Mucosa of descending colon (tissue), 3 donors: ENCODE results near the gene NUP88. TPM values are rescaled to one million over a fixed set of nuclear protein-coding genes. Genes with fewer than 3 reads are reported as not detected.

ENCODE experiments used
- ATAC-seq: fragments of 200-7000 bp; cut with Tn5 transposase; one replicate; pipeline ENCODE4 v1.9.1; 2020; ENCODE audit warnings: mild to moderate bottlenecking, moderate library complexity
- DNase-seq, 3 donors: peaks; one replicate each; pipeline ENCODE4 v3.0.0-alpha.2; 2020
- H3K36me3 ChIP-seq: fragments of 200-600 bp; one replicate; pipeline ENCODE4 v1.8.0; 2021; ENCODE audit warnings: low read depth, mild to moderate bottlenecking
- H3K4me1 ChIP-seq: fragments of 200-600 bp; one replicate; pipeline ENCODE4 v1.8.0; 2021; ENCODE audit warnings: low read depth, mild to moderate bottlenecking
- H3K4me3 ChIP-seq: fragments of 200-600 bp; one replicate; pipeline ENCODE4 v1.8.0; 2021; ENCODE audit warnings: mild to moderate bottlenecking
- H3K9me3 ChIP-seq: fragments of 200-600 bp; one replicate; pipeline ENCODE4 v1.8.0; 2021; ENCODE audit warnings: mild to moderate bottlenecking
- CTCF ChIP-seq: fragments of 200-600 bp; IDR thresholded peaks from one replicate; pipeline ENCODE4 v1.8.0; 2022; ENCODE audit warnings: antibody characterized with exemption, mild to moderate bottlenecking
- intact Hi-C, 2 donors: fragments of 100-400 bp; cut with DNase I in 1 of 2; cut with micrococcal nuclease in 1 of 2; formaldehyde crosslinking; loops; one replicate each; pipeline versions ENCODE4 v1.11.0 to v1.11.1; 2022; cut with DNase I, micrococcal nuclease
- total RNA-seq, 3 donors: library from RNA; stranded (reverse); fragmentation: NEBNext Ultra II Directional in 2 of 3; extraction: Animal tissue kit (Norgen Biotek cat#: 25700) in 2 of 3; gene quantifications; one replicate each; pipeline versions ENCODE4 v1.2.1 to v1.2.4, GENCODE V29; 2021 to 2023
- donor health status: DM: no; HTN: no; CAD: no; lungs with moderate emphysema.
- donor health status: DM: no; HTN: no; CAD: no.
- donor health status: DM: no; HTN: yes; CAD: no.

The NUP88 gene
- total RNA-seq, 3 donors from 2014 or later = 46.1 to 72.3 (median 50.8) TPM

- no peak for TF ChIP-seq CTCF
- intact Hi-C loops = no loop called here
Observed at GRCh38 chr17:5446786-5447185, 27.3 kb upstream of the NUP88 start.

GRCh38 chr17:5444209-5444608, 24.7 kb upstream of the NUP88 start:
- intact Hi-C loops = no loop called here
- H3K4me3 ChIP-seq = no peak overlapping the region
- H3K36me3 ChIP-seq = no peaks in the 10 kb centered on the region
- ATAC-seq = no peak
- no peak for DNase-seq
- TF ChIP-seq CTCF = no peak
- no peaks in the 10 kb centered on the region for H3K9me3 ChIP-seq
- peaks cover 5% of the 10 kb centered on the region for H3K4me1 ChIP-seq

More at GRCh38 chr17:5446786-5447185, 27.3 kb upstream of the NUP88 start:
- DNase-seq (no peak), ATAC-seq (no peak)
- no peak overlapping the region for H3K4me3 ChIP-seq
- no peaks in the 10 kb centered on the region for H3K9me3 ChIP-seq
- H3K36me3 ChIP-seq = no peaks in the 10 kb centered on the region
- no peaks in the 10 kb centered on the region for H3K4me1 ChIP-seq

DNA sequence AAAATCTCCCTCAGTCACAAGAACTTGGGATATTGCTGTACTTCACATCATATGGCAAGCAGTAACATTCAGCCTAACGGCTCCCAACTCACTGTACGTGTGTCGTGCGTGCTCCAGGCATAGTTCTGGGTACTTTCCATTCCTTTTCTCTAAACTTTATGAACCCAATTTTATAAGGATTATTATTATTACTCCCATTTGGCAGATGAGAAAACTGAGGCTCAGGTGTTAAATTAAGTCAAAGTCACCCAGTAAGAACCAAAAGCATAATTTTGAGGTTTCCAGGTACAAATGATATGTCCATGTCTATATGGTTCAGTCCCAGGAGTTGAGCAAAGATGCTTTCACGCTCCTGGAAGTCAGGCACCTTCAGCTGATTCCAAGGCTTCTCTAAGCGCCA, 24.3 kb upstream of the NUP88 start:
- peaks cover 5% of the 10 kb centered on the region for H3K4me1 ChIP-seq
- no peak for DNase-seq
- H3K9me3 ChIP-seq = no peaks in the 10 kb centered on the region
- ATAC-seq = no peak
- no peak overlapping the region for H3K4me3 ChIP-seq
- intact Hi-C loops = no loop called here
- TF ChIP-seq CTCF = no peak
- no peaks in the 10 kb centered on the region for H3K36me3 ChIP-seq

- H3K36me3 ChIP-seq = no peaks in the 10 kb centered on the region
- ATAC-seq (no peak), DNase-seq (no peak)
- no peaks in the 10 kb centered on the region for H3K9me3 ChIP-seq
- no peak for TF ChIP-seq CTCF
- intact Hi-C loops = no loop called here
- H3K4me1 ChIP-seq = peaks cover 16% of the 10 kb centered on the region
- H3K4me3 ChIP-seq = no peak overlapping the region
Observed at GRCh38 chr17:5439446-5439764, 19.9 kb upstream of the NUP88 start.

- DNase-seq = peak; percentile 94 to 97 (median 97)
Observed at GRCh38 chr17:5438716-5439445, 19.4 kb upstream of the NUP88 start, which contains the start of gene C1QBP. TSS of gene C1QBP (minus strand) at chr17:5439155. CDS start at chr17:5439073, 82 bp downstream.

More at GRCh38 chr17:5438716-5439445, 19.4 kb upstream of the NUP88 start, which contains the start of gene C1QBP:
- ATAC-seq = peak; percentile 98
- Histone ChIP-seq H3K36me3 (no peaks in the 10 kb centered on the region), H3K4me1 (peaks cover 16% of the 10 kb centered on the region), H3K9me3 (no peaks in the 10 kb centered on the region), H3K4me3 (peak within 1 kb of the TSS; percentile 54)
- peak; percentile 100 for TF ChIP-seq CTCF
- intact Hi-C loops = no loop called here
